IMR-90 (cell line): Measurements from ENCODE around the gene SPON1. TPM values are rescaled to one million over a fixed set of nuclear protein-coding genes. Genes with fewer than 3 reads are reported as not detected.

Experiments used
- ATAC-seq: fragments of 200-7000 bp; cut with Tn5 transposase; 2 replicates; pipeline ENCODE4 v1.9.1; 2020; ENCODE audit warnings: low read depth, mild to moderate bottlenecking, moderate library complexity
- BruUV-seq: library from RNA; stranded (reverse); fragments of 400-500 nt; replicated peaks from 2 replicates; lab custom pipeline; 2021; lab: Mats Ljungman, UMichigan
- CTCF ChIA-PET: fragments of 300-600 bp; formaldehyde crosslinking; extraction: SDS; loops from one replicate; lab custom pipeline; 2021; ENCODE audit warnings: antibody characterized with exemption; lab: Yijun Ruan, JAX
- POLR2A ChIA-PET: fragments of 300-600 bp; sonication (Branson Sonifier 250); formaldehyde crosslinking; loops from one replicate; lab custom pipeline; 2022; ENCODE audit warnings: antibody characterized with exemption; ENCODE audit not compliant: unreplicated experiment; lab: Charles Lee
- DNase-seq: peaks from one replicate; pipeline ENCODE4 v3.0.0; 2013
- H2AFZ ChIP-seq: replicated peaks from 2 replicates; pipeline ENCODE3; 2013; ENCODE audit warnings: low read length, mild to moderate bottlenecking; ENCODE audit not compliant: poor library complexity
- H2AK5ac ChIP-seq: 2 replicates; pipeline ENCODE4 v1.6.1; 2013; ENCODE audit warnings: low read depth, low read length, inconsistent platforms
- H2AK9ac ChIP-seq: replicated peaks from 2 replicates; pipeline ENCODE3; 2013; ENCODE audit warnings: mild to moderate bottlenecking, low read depth, low read length, moderate library complexity; ENCODE audit not compliant: poor library complexity
- H2BK120ac ChIP-seq: 2 replicates; pipeline ENCODE4 v1.6.1; 2013; ENCODE audit warnings: low read depth, low read length, inconsistent platforms
- H2BK15ac ChIP-seq: 3 replicates; pipeline ENCODE4 v1.6.1; 2013; ENCODE audit warnings: low read depth, low read length, inconsistent platforms
- H2BK20ac ChIP-seq: 2 replicates; pipeline ENCODE4 v1.6.1; 2013; ENCODE audit warnings: low read depth, mild to moderate bottlenecking, inconsistent platforms, low read length, moderate library complexity
- H2BK5ac ChIP-seq: 2 replicates; pipeline ENCODE4 v1.6.1; 2013; ENCODE audit warnings: mild to moderate bottlenecking, low read depth, low read length, inconsistent platforms; ENCODE audit not compliant: poor library complexity, severe bottlenecking
- H3K14ac ChIP-seq: replicated peaks from 2 replicates; pipeline ENCODE4 v1.6.1; 2013; ENCODE audit warnings: low read depth, low read length, inconsistent platforms
- H3K18ac ChIP-seq: 2 replicates; pipeline ENCODE4 v1.6.1; 2013; ENCODE audit warnings: low read depth, low read length, control low read depth
- H3K23ac ChIP-seq: 2 replicates; pipeline ENCODE4 v1.6.1; 2013; ENCODE audit warnings: low read depth, low read length, inconsistent platforms
- H3K27ac ChIP-seq: 2 replicates; pipeline ENCODE4 v1.5.1; 2013; ENCODE audit warnings: mild to moderate bottlenecking, control low read depth, low read length; ENCODE audit not compliant: insufficient read depth
- H3K27me3 ChIP-seq: 2 replicates; pipeline ENCODE4 v1.6.1; 2013; ENCODE audit warnings: low read length; ENCODE audit not compliant: control insufficient read depth, insufficient read depth
- H3K36me3 ChIP-seq: 2 replicates; pipeline ENCODE4 v1.6.1; 2013; ENCODE audit warnings: low read length, mixed read lengths; ENCODE audit not compliant: control insufficient read depth, insufficient read depth
- H3K4ac ChIP-seq: 2 replicates; pipeline ENCODE4 v1.6.1; 2013; ENCODE audit warnings: low read depth, low read length, inconsistent platforms
- H3K4me1 ChIP-seq: 2 replicates; pipeline ENCODE4 v1.6.1; 2013; ENCODE audit warnings: low read length, mixed read lengths; ENCODE audit not compliant: control insufficient read depth, insufficient read depth
- H3K4me2 ChIP-seq: 2 replicates; pipeline ENCODE4 v1.6.1; 2013; ENCODE audit warnings: low read depth, mild to moderate bottlenecking, control low read depth, low read length, moderate library complexity
- H3K4me3 ChIP-seq: 2 replicates; pipeline ENCODE4 v1.5.1; 2013; ENCODE audit warnings: low read depth, mild to moderate bottlenecking, control low read depth, low read length, moderate library complexity; ENCODE audit not compliant: insufficient read depth
- H3K56ac ChIP-seq: 2 replicates; pipeline ENCODE4 v1.6.1; 2013; ENCODE audit warnings: low read length, inconsistent platforms; ENCODE audit not compliant: insufficient read depth; ENCODE audit errors: extremely low read depth
- H3K79me1 ChIP-seq, 2 experiments: 2 replicates each; pipeline ENCODE4 v1.6.1; 2013; ENCODE audit warnings: low read length in 2 of 2, inconsistent platforms in 1 of 2, low read depth in 1 of 2
- H3K9ac ChIP-seq: 2 replicates; pipeline ENCODE4 v1.6.1; 2013; ENCODE audit warnings: low read depth, low read length, control low read depth
- H3K9me1 ChIP-seq: 2 replicates; pipeline ENCODE4 v1.6.1; 2013; ENCODE audit warnings: low read length, inconsistent platforms; ENCODE audit not compliant: insufficient read depth
- H3K9me3 ChIP-seq: 2 replicates; pipeline ENCODE4 v1.6.1; 2013; ENCODE audit warnings: low read length; ENCODE audit not compliant: control insufficient read depth, insufficient read depth
- H4K20me1 ChIP-seq: 2 replicates; pipeline ENCODE4 v1.6.1; 2013; ENCODE audit warnings: low read length, inconsistent platforms; ENCODE audit not compliant: insufficient read depth
- H4K5ac ChIP-seq: 2 replicates; pipeline ENCODE4 v1.6.1; 2013; ENCODE audit warnings: mild to moderate bottlenecking, low read depth, low read length, control low read depth
- H4K8ac ChIP-seq, 2 experiments: 2 replicates each; pipeline ENCODE4 v1.6.1; 2013; ENCODE audit warnings: low read depth in 2 of 2, low read length in 2 of 2, control low read depth in 1 of 2, inconsistent platforms in 1 of 2
- H4K91ac ChIP-seq: 2 replicates; pipeline ENCODE4 v1.6.1; 2013; ENCODE audit warnings: low read depth, low read length, inconsistent platforms; ENCODE audit not compliant: insufficient read depth
- CEBPB ChIP-seq: IDR thresholded peaks from 2 replicates; pipeline ENCODE4 v1.6.1; 2012; ENCODE audit warnings: low read depth, low read length, improper control_type of control experiment
- FOS ChIP-seq: fragments of 150-350 bp; IDR thresholded peaks from 2 replicates; pipeline ENCODE4 v1.6.1; 2016; ENCODE audit warnings: low read depth, low read length
- MXI1 ChIP-seq: IDR thresholded peaks from 2 replicates; pipeline ENCODE4 v1.6.1; 2012; ENCODE audit warnings: low read depth, mild to moderate bottlenecking, low read length, moderate library complexity, borderline replicate concordance
- POLR2A ChIP-seq: IDR thresholded peaks from 2 replicates; pipeline ENCODE4 v1.6.1; 2012; ENCODE audit warnings: mild to moderate bottlenecking, low read depth, low read length
- WGBS, 2 experiments: methylation state at CpG; one replicate each; pipeline versions ENCODE4 v1.1.5 to v1.1.7; 2013; ENCODE audit warnings: missing lambda C conversion rate in 2 of 2; ENCODE audit not compliant: insufficient read length in 1 of 2; ENCODE audit errors: extremely low coverage in 2 of 2; 5-methylcytosine and 5-hydroxymethylcytosine counted together
- dilution Hi-C: fragments of 300-500 bp; cut with HindIII; formaldehyde crosslinking; loops from one replicate; pipeline ENCODE4 v1.14.3; 2018; ENCODE audit warnings: low sequenced_read_pairs; ENCODE audit not compliant: unreplicated experiment
- in situ Hi-C: fragments of 300-500 bp; cut with MboI; formaldehyde crosslinking; loops from 3 replicates; pipeline ENCODE4 v1.14.3; 2019; ENCODE audit warnings: low sequenced_read_pairs, inconsistent platforms, mixed read lengths
- intact Hi-C: fragments of 100-400 bp; cut with micrococcal nuclease; formaldehyde crosslinking; loops from 2 replicates; pipeline ENCODE4 v1.10.0; 2022
- polyA plus RNA-seq, 3 experiments: library from polyadenylated mRNA; depleted of rRNA; stranded (reverse); fragments of >200 nt; gene quantifications; 2 replicates each; pipeline ENCODE4 v1.2.3, GENCODE V29; 2012; ENCODE audit warnings: low replicate concordance in 1 of 3
- total RNA-seq: library from RNA; depleted of rRNA; stranded (reverse); fragments of >200 nt; gene quantifications from 2 replicates; pipeline ENCODE4 v1.2.3, GENCODE V29; 2012

SPON1 gene
- total and polyA plus RNA-seq, 2 of the 4 experiments (the other 2 are of a cell fraction): 0.62 to 0.72 TPM

DNA sequence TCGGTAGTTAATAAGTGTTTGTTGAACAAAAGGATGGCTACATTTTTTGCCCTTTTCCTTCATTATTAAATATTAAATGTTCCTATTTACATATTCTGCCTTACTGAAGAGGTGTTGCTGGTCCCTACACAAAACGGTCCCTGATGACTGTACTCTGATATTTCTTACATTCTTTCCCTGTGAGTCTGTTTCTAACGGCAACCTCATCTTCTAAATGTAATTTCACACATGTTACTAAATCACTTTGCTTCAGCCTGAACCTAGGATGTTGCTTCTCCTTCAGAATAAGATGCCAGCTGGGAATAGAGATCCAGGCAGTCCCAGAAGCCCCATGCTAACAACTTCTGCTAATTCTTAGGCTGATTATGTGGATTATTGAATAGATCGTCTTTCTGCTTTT is 50.3 kb downstream of the SPON1 start:
- Histone ChIP-seq H4K5ac (no peak overlapping the region), H3K9ac (no peak overlapping the region), H3K27me3 (no peaks in the 10 kb centered on the region), H3K36me3 (no peaks in the 10 kb centered on the region), H3K4me2 (no peak overlapping the region), H2AFZ (no peak overlapping the region), H3K9me1 (peaks cover 7% of the 10 kb centered on the region), H2AK9ac (no peak overlapping the region), H2BK5ac (peak overlapping the region; percentile 1), H3K79me1 (no peaks in the 10 kb centered on the region), H4K8ac (0 out of 4 replicates have a peak overlapping the region, but pooled peaks of 1 of the 2 experiments have one; percentile 26), H2BK15ac (no peak overlapping the region), H3K9me3 (no peaks in the 10 kb centered on the region), H3K18ac (no peak overlapping the region), H3K4ac (peak overlapping the region; percentile 6; the same call in 1 of the 2 replicates), H3K14ac (no peak overlapping the region), H4K20me1 (no peaks in the 10 kb centered on the region), H3K23ac (0 out of 2 replicates have a peak overlapping the region, but pooled peaks have one; percentile 3), H2BK20ac (peak overlapping the region; percentile 18; the same call in 1 of the 2 replicates), H3K4me3 (no peak overlapping the region), H4K91ac (no peak overlapping the region), H2AK5ac (no peak overlapping the region), H3K4me1 (peaks cover 6% of the 10 kb centered on the region; the same call in 1 of the 2 replicates), H3K27ac (no peak overlapping the region), H2BK120ac (peak overlapping the region; percentile 64), H3K56ac (no peak overlapping the region)
- TF ChIP-seq CEBPB (0 out of 2 replicates have a peak, but pooled peaks have one; percentile 6), FOS (no peak), MXI1 (no peak), POLR2A (no peak)
- POLR2A ChIA-PET: no interaction called here
- DNase-seq (peak; percentile 67), ATAC-seq (peak; percentile 81)
- CTCF ChIA-PET: no interaction called here
- intact Hi-C loops: no loop called here
- in situ Hi-C loops: no loop called here
- dilution Hi-C loops: no loop called here
- no TSS peak for BruUV-seq
- WGBS, 2 experiments: no CpG with 5 or more reads among the region's 4 CpGs
